Measurements from ENCODE around the gene ELP2. TPM values are rescaled to one million over a fixed set of nuclear protein-coding genes. Genes with fewer than 3 reads are reported as not detected.

The ELP2 gene
- total RNA-seq, 1 experiment from 2014 or later, result 100 TPM

GRCh38 chr18:36196238-36196995, 66.7 kb downstream of the ELP2 start:
- POLR2A ChIA-PET, result interaction anchor here (0.6 to 2.7 kb wide), 5 partner anchors 8 to 119 kb away, joined by 3 to 15 read pairs (median 3); partner anchors contain the start of genes ELP2 and MOCOS
- H3K9me3 Mint-ChIP-seq (ENCODE audit: unreplicated experiment), result no peaks in the 10 kb centered on the region
- no peak overlapping the region for H3K4me3 Mint-ChIP-seq (ENCODE audit: unreplicated experiment)
- CTCF ChIA-PET, result interaction anchor here (1.7 kb wide), 1 partner anchor 376 kb away, joined by 4 read pairs; no protein-coding TSS in a partner anchor
- BruUV-seq (replicated peaks), result no TSS peak
- TF ChIP-seq CTCF (IDR thresholded peaks at IDR 0.05; ENCODE audit: unreplicated experiment), result no peak
- no peak overlapping the region for H3K27ac Mint-ChIP-seq (ENCODE audit: low read depth, unreplicated experiment)
- intact Hi-C loops (cut with micrococcal nuclease), result no loop called here
- DNase-seq (ENCODE audit: unreplicated experiment), result no peak
- peaks cover 13% of the 10 kb centered on the region for H3K4me1 Mint-ChIP-seq (ENCODE audit: insufficient read depth, unreplicated experiment)
- H3K27me3 Mint-ChIP-seq (ENCODE audit: insufficient read depth, unreplicated experiment), result no peaks in the 10 kb centered on the region
- H3K36me3 Mint-ChIP-seq (ENCODE audit: insufficient read depth, unreplicated experiment), result peaks cover 75% of the 10 kb centered on the region

GRCh38 chr18:36197511-36198166, 67.9 kb downstream of the ELP2 start:
- TF ChIP-seq CTCF (IDR thresholded peaks at IDR 0.05; ENCODE audit: unreplicated experiment), result no peak
- no peak overlapping the region for H3K27ac Mint-ChIP-seq (ENCODE audit: low read depth, unreplicated experiment)
- no peak for DNase-seq (ENCODE audit: unreplicated experiment)
- H3K36me3 Mint-ChIP-seq (ENCODE audit: insufficient read depth, unreplicated experiment), result peaks cover 73% of the 10 kb centered on the region
- H3K27me3 Mint-ChIP-seq (ENCODE audit: insufficient read depth, unreplicated experiment), result no peaks in the 10 kb centered on the region
- intact Hi-C loops (cut with micrococcal nuclease), result no loop called here
- ChIA-PET POLR2A (interaction anchor here (0.6 to 2.7 kb wide), 4 partner anchors 9 to 117 kb away, joined by 3 to 15 read pairs (median 4); partner anchors contain the start of gene ELP2), CTCF (interaction anchor here (1.7 kb wide), 1 partner anchor 375 kb away, joined by 4 read pairs; no protein-coding TSS in a partner anchor)
- no TSS peak for BruUV-seq (replicated peaks)
- no peak overlapping the region for H3K4me3 Mint-ChIP-seq (ENCODE audit: unreplicated experiment)
- no peaks in the 10 kb centered on the region for H3K9me3 Mint-ChIP-seq (ENCODE audit: unreplicated experiment)
- peaks cover 13% of the 10 kb centered on the region for H3K4me1 Mint-ChIP-seq (ENCODE audit: insufficient read depth, unreplicated experiment)

- H3K4me1 Mint-ChIP-seq (ENCODE audit: insufficient read depth, unreplicated experiment), result peaks cover 12% of the 10 kb centered on the region
- POLR2A ChIA-PET, result interaction anchor here (0.7 to 1.3 kb wide), 4 partner anchors 9 to 489 kb away, joined by 3 to 5 read pairs (median 3); no protein-coding TSS in a partner anchor
- CTCF ChIA-PET, result interaction anchor here (0.6 to 1.0 kb wide), 2 partner anchors 9 to 31 kb away, joined by 3 read pairs; no protein-coding TSS in a partner anchor
- BruUV-seq (replicated peaks), result no TSS peak
- no peak overlapping the region for H3K4me3 Mint-ChIP-seq (ENCODE audit: unreplicated experiment)
- intact Hi-C loops (cut with micrococcal nuclease), result no loop called here
- no peaks in the 10 kb centered on the region for H3K9me3 Mint-ChIP-seq (ENCODE audit: unreplicated experiment)
- no peak for DNase-seq (ENCODE audit: unreplicated experiment)
- H3K27ac Mint-ChIP-seq (ENCODE audit: low read depth, unreplicated experiment), result no peak overlapping the region
- no peaks in the 10 kb centered on the region for H3K27me3 Mint-ChIP-seq (ENCODE audit: insufficient read depth, unreplicated experiment)
- H3K36me3 Mint-ChIP-seq (ENCODE audit: insufficient read depth, unreplicated experiment), result peaks cover 75% of the 10 kb centered on the region
- TF ChIP-seq CTCF (IDR thresholded peaks at IDR 0.05; ENCODE audit: unreplicated experiment), result no peak
Measured at GRCh38 chr18:36199691-36200295, 70.1 kb downstream of the ELP2 start.

- CTCF ChIA-PET, result interaction anchor here (0.6 kb wide), 1 partner anchor 31 kb away, joined by 3 read pairs; no protein-coding TSS in a partner anchor
- BruUV-seq (replicated peaks), result no TSS peak
- no peaks in the 10 kb centered on the region for H3K9me3 Mint-ChIP-seq (ENCODE audit: unreplicated experiment)
- POLR2A ChIA-PET, result interaction anchor here (0.9 kb wide), 1 partner anchor 12 kb away, joined by 3 read pairs; no protein-coding TSS in a partner anchor
- intact Hi-C loops (cut with micrococcal nuclease), result no loop called here
- H3K4me3 Mint-ChIP-seq (ENCODE audit: unreplicated experiment), result no peak overlapping the region
- H3K4me1 Mint-ChIP-seq (ENCODE audit: insufficient read depth, unreplicated experiment), result peaks cover 7% of the 10 kb centered on the region
- H3K27ac Mint-ChIP-seq (ENCODE audit: low read depth, unreplicated experiment), result no peak overlapping the region
- no peak for DNase-seq (ENCODE audit: unreplicated experiment)
- H3K27me3 Mint-ChIP-seq (ENCODE audit: insufficient read depth, unreplicated experiment), result no peaks in the 10 kb centered on the region
- TF ChIP-seq CTCF (IDR thresholded peaks at IDR 0.05; ENCODE audit: unreplicated experiment), result no peak
- H3K36me3 Mint-ChIP-seq (ENCODE audit: insufficient read depth, unreplicated experiment), result peaks cover 75% of the 10 kb centered on the region
Measured at GRCh38 chr18:36200354-36200771, 70.7 kb downstream of the ELP2 start.
